HL-60 (cell line): ENCODE measurements around the gene ASB15.

Source experiments
- CTCF ChIP-seq: IDR thresholded peaks from one replicate; pipeline ENCODE4 v1.5.1; 2011; ENCODE audit warnings: low read length, control low read depth, inconsistent platforms; ENCODE audit not compliant: insufficient read depth
- GABPA ChIP-seq: IDR thresholded peaks from 2 replicates; pipeline ENCODE4 v1.6.1; 2012; ENCODE audit warnings: low read depth
- REST ChIP-seq: IDR thresholded peaks from 2 replicates; pipeline ENCODE4 v1.6.1; 2012; ENCODE audit warnings: low read depth; ENCODE audit not compliant: insufficient replicate concordance

- TF ChIP-seq GABPA = no peak
- no peak for TF ChIP-seq CTCF
- TF ChIP-seq REST = no peak
These were observed 79.0 kb downstream of the ASB15 start for GRCh38 chr7:123680580-123680979.
